NT2/D1 (cell line): ENCODE measurements around the gene GSG1L.

ENCODE experiments used
- SUZ12 ChIP-seq: IDR thresholded peaks from 2 replicates; pipeline ENCODE4 v1.6.1; 2011; ENCODE audit not compliant: insufficient read length, insufficient read depth; ENCODE audit errors: extremely low read depth
- YY1 ChIP-seq: IDR thresholded peaks from 2 replicates; pipeline ENCODE4 v1.6.1; 2011; ENCODE audit not compliant: insufficient read length, insufficient read depth
- ZNF274 ChIP-seq: IDR thresholded peaks from 2 replicates; pipeline ENCODE4 v1.6.1; 2011; ENCODE audit warnings: mild to moderate bottlenecking, low read depth, low read length

GRCh38 chr16:27907457-27907972 lies 156.0 kb downstream of the GSG1L start:
- TF ChIP-seq ZNF274, result no peak
- no peak for TF ChIP-seq YY1
- TF ChIP-seq SUZ12, result no peak
